IPS-18c (cell line): ENCODE data around the gene VWA7.

ENCODE experiments used
- H3K4me3 ChIP-seq: 2 replicates; pipeline ENCODE4 v1.7.0; 2013; ENCODE audit warnings: low read depth, mild to moderate bottlenecking, low read length, moderate library complexity; ENCODE audit not compliant: insufficient read depth
- H3K9me3 ChIP-seq: one replicate; pipeline ENCODE4 v1.6.1; 2013; ENCODE audit warnings: mild to moderate bottlenecking, low read length, moderate library complexity; ENCODE audit not compliant: control insufficient read depth, insufficient read depth

Gene VWA7

DNA sequence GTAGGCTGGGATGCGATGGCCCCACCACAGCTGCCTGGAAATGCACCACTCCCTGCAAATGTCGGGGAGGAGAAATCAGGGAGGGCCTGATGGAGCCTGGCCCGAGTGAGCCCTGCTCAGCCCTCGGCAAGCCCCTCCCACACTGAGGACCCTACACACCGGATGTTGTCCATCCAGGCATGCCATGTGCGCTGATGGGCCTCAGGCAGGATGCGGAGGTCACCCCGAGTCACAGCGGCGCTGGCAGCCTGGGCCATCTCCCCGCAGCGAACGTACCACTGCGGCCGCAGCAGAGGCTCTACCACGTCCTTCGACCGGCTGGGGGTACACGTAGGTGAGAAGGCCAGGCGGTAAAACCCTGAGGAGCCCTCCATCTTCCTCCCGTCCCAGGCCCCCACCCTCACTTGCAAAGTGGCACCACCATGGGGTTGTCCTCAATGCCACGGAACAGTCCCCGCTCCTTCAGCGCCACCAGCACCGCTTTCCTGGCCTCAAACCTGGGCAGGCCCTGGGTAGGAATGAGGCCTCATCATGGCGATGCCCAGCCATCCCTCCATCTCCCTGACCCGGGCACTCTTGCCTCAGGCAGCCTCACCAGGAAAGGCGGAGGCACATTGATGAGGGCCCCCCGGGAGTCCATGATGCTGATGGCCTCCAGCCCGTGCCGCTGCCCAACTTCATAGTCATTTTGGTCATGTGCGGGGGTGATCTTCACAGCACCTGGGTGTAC lies 5.2 kb upstream of the VWA7 start:
- H3K4me3 ChIP-seq = no peak overlapping the region
- no peaks in the 10 kb centered on the region for H3K9me3 ChIP-seq

DNA sequence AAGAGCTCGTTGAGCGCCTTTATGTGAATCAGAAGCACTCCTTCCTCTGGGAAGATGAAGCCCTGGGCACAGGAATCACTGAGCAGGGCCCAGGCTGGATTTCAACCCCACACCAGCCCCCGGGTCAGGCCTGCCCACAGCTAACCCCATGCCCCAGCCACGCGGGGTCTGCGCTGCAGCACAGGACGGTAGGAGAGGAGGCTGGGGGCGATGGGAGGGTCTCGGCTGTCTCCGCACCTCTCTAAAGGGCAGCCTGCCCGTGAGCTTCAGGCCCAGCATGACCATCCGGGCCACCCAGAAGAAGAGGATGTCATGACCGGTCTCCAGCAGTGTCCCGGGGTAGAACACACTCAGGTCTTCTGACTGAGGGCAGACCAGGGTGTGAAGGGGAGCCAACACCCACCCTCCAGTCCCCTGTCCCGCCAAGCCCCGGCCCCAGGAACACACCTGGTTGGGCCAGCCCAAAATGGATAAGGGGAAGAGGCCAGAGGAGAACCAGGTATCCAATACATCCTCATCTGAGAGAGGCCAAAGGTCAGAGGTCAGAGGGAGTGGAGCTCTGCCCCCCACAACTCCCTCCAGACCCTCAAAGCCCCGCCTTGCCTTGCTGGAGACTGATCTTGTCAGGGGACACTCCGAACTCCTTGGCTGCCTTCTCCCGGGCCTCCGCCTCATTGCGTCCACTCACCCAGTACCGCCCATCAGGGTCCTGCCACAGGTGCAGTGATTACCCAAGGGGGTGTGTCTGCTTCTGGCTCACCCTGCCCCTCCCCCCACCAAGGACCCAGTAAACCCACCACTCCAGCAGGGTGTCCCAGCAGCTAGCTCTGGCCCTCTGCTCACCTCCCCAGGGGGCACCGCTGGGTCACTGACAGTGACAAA lies 4.4 kb upstream of the VWA7 start:
- Histone ChIP-seq H3K9me3 (no peaks in the 10 kb centered on the region), H3K4me3 (no peak overlapping the region)

DNA sequence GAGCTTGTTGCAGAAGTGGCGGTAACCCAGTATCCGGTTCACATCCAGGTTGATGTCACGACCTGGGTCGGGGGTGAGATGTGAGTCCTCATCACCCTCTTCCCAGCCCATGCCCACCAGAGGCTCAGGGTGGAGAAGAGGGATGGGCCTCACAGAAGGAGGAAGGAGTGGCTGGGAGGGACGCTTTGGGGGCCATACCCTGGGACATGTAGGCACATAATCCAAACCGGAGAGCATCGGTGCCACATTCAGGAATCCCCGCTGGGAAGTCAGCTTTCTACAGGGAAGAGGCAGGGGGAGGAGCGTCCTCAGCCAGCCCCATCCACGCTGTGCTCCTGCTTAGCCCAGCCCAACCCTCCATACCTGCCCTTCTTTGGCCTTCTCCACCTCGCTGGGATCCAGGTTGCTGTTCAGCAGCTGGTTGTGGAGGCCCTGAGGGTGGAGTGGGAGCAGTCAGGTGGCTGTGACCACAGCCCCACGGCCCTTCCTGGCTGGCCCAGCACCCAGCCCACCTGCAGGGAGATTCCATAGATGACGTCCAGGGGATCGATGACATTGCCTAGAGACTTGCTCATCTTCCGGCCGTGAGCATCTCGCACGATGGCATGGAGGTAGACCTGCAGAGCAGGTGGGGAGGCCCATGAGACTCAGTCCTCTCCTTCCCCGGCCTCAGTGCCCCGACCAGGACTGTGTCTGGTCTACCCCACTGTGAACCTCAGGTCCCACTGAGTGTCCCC lies 3.5 kb upstream of the VWA7 start:
- no peak overlapping the region for H3K4me3 ChIP-seq
- H3K9me3 ChIP-seq = no peaks in the 10 kb centered on the region

DNA sequence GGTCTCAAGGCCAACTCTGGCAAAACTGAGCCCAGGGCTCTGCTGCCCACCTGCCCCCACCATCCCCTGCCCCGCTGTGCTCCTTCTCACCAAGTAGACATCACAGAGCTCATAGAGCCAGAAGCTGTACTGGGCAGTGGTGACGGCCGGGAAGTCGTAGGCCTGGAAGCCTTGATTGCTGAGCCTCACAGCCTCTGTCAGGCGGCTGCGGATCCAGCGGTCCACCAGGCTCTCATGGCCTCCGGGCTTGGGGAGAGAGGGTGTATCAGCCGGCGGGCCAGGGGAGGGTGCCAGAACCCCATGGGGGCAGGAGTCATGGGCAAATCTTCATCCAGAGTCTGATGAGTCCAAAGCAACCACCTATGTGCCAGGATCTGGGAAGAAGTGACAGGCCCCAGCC lies 2.8 kb upstream of the VWA7 start:
- H3K9me3 ChIP-seq = no peaks in the 10 kb centered on the region
- no peak overlapping the region for H3K4me3 ChIP-seq

DNA sequence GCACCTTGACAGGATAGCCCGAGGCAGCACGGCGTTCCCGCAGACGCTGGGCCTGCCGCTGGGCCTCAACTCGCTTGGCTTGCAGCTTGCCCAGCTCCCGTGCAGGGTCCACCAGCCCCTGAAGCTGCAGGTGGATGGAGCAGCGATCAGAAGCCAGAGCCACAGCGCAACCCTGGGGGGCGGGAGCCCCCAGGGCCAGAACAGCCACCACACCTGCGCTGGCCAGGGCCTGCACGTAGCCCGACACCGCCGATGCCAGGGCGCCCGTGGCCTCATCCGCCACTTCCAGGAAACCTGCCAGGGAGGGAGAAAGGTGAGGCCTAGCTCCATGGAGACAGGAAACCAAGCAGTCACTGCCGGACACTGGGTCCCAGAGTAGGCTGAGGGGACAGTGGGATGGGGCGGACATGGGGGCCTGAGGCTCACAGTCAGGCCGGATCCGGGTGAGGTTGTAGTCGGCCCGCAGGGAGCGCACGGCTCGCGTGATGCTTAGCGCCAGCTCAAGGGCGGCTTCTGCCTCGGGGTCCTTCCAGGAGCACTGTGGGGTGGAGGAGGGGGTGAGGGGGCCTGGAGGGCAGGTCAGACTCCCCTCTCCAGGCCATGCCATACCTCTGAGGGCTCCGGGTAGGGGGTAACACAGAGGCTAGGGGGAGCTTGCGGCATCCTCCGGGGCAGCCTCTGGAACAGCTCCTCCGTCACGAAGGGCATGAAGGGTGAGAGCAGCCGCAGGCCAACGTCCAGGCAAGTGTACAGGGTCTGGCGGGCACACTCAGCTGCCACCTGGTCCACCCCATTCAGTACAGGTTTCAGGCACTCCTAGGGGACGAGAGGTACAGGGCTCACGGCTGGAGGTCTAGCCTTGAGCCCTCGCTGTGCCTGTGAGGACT lies 2.1 kb upstream of the VWA7 start:
- no peaks in the 10 kb centered on the region for H3K9me3 ChIP-seq
- H3K4me3 ChIP-seq = no peak overlapping the region

DNA sequence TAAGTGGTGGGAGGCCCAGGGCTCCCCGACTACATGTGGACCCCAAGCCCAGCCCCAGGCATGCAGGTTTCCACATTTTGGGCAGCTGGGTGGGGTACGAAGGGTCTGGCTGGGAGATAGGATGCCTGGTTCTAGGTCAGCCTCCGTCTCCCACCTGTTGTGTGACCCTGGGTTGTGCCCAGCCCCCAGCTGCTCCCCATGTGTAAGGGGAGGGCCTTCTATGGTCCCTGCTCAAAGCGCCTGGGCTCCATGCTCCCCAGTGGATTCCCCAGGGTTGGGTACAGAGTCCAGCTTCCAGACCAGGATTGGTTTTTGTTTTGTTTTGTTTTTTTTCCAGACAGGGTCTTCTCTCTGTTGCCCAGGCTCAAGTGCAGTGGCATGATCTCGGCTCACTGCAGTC lies 1.1 kb upstream of the VWA7 start:
- Histone ChIP-seq H3K9me3 (no peaks in the 10 kb centered on the region), H3K4me3 (no peak overlapping the region)

DNA sequence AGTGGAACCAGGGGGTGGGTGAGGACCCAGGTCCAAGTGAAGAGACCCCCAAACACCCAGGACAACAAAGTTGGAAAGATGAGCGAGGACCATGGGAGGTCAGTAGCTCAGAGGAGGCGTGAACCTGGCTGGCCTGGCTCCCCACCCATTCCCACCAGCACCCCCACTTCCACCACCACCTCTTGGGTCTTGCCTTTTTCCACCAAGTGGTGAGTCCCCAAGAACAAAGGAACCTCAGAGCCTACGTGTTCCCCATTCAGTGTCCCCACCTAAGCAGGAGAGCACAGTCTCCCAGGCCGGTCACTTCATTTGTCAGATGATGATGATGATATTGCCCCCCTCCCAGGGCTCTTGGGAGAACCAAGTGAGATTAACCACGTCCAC lies 531 bp upstream of the VWA7 start:
- H3K4me3 ChIP-seq = no peak overlapping the region

DNA sequence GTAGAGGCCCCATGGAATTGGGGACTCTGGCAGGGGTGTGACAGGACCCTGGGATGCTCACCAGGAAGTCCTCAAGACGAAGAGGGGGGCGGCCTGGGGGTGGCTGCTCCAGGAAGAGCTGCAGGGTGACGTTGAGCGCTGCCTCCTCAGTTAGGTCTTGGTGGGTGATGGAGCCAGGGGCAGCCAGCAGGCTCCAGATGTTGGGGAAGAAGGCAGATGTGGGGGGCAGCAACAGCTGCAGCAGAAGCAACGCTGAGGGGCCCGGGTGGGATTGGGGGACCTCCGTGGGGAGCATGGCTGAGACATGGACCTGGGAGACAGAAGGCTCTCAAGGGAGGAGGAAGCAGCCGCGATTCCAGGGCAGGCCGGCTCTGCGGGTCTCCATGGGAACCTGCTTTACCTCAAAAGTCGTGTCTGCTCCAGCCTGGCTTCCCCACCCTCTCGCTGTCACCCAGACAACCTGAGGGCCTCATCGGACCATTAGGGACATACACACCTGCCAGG lies 591 bp downstream of the VWA7 start:
- H3K4me3 ChIP-seq = no peak overlapping the region

More for the DNA sequence above, 531 bp upstream of the VWA7 start:
- no peaks in the 10 kb centered on the region for H3K9me3 ChIP-seq

DNA sequence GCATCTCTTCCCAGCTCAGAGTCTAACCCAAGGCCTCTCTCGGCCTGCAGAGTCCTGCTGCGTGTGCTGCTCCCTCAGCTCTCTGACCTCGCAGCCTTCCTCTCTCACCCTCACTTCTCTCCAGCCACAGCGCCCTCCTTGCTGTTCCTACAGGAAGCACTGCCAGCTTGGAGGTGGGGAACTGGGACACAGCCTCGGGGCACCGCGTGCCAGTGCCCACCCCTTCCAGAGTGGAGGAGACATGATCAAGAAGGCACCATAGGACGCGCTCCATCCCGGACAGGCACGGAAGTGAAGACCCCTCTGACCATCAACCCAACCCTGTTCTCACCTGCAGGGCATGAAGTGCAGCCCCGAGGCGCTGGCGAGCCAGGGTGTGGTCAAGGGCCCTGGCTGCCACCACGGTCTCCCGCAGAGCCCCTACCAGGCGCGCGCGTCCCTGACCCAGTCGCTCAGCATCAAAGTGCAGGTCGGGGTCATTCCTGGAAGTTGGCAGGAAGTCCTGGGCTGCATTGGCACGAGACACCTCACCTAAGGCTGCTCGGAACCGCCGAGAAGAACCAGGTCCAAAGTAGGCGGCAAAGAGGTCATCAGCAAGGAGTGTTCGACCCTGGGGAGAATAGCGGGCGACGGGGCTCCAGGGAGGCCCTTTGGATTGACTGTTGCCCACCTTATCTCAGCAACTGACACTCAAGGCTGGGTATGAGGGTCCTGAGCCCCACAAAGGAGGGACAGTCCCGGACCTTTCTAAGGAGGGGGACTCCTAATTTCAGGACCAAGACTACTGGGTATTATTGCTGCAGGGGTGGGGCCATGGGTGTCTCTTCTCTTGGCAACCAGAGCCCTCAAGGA lies 1.3 kb downstream of the VWA7 start:
- Histone ChIP-seq H3K4me3 (no peak overlapping the region), H3K9me3 (no peaks in the 10 kb centered on the region)

More for the DNA sequence above, 591 bp downstream of the VWA7 start:
- no peaks in the 10 kb centered on the region for H3K9me3 ChIP-seq

DNA sequence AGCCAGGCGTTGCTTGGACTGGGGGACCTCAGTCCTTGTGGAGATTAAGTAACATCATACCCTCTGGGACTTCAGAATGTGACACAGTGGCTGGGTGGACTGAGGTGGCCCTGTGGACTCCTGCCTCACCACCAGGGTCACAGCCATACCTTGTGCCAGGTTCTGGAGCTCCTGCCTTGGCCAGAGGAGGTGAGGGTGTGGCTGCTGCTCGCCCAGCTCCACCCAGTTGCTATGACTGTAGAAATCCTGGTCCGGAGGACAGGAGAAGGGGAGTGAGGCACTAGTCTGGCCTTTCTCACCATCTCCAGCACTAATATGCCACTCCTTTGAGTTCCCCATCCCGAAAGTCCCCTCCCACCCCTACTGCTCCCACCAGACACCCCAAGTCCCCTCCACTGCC lies 1.9 kb downstream of the VWA7 start:
- Histone ChIP-seq H3K9me3 (no peaks in the 10 kb centered on the region), H3K4me3 (no peak overlapping the region)

DNA sequence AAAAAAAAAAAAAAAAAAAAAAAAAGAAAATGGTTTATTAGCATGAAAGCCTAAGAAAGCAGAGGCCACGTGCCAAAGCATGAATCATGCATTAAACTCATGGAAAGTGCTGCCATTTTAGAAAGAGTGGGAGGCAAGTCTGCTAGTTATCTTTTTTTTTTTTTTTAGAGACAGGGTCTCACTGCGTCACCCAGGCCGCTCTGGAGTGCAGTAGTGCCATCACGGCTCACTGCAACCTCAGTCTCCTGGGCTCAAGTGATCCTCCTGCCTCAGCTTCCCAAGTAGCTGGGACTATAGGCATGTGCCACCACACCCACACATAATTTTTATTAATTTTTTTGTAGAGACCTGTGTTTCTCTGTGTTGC lies 5.2 kb downstream of the VWA7 start:
- H3K4me3 ChIP-seq = no peak overlapping the region
- H3K9me3 ChIP-seq = no peaks in the 10 kb centered on the region

DNA sequence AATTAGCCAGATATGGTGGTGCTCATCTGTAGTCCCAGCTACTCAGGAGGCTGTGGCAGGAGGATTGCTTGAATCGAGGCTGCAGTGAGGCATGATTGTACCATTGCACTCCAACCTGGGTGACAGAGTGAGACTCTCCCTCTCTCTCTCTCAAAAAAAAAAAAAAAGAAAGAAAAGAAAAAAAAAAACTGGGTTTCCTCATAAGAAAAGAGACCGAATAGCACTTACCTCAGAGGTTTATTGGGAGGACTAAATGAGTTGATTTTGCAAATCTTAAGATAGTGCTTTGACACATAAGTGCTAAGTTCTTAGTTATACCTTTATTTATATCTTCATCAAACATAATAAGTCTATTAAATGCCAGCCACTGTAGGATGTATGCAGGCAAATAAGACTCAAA lies 6.3 kb downstream of the VWA7 start:
- no peaks in the 10 kb centered on the region for H3K9me3 ChIP-seq
- no peak overlapping the region for H3K4me3 ChIP-seq

DNA sequence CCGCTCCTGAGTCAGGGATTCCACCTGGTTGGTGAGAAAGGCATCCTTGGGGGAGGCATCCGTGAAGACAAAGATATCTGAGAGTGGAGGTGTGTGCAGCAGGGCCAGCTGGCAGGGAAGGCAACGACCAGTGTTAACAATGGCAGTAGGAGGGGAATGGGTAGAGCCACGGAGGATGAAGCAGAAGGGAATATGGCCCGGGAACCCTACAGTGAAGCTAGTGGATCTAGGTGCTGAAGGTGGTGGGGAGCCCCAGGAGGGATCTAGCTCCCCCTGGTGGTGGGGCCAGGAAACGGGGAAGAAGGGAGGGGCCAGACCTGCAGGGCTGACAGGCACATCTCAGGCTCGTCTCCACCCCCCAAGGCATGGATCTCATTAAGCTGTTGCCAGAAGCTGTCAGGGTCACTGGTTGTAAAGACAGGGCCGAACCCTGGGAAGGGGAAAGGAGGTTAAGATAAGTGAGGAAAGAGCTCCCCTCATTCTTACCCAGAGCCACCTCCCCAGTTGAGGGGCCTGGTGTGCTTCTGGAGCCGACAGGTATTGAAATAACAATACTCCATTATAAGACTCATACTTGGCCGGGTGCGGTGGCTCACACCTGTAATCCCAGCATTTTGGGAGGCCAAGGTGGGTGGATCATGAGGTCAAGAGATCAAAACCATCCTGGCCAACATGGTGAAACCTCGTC lies 7.3 kb downstream of the VWA7 start:
- H3K4me3 ChIP-seq = no peak overlapping the region
- H3K9me3 ChIP-seq = no peaks in the 10 kb centered on the region

DNA sequence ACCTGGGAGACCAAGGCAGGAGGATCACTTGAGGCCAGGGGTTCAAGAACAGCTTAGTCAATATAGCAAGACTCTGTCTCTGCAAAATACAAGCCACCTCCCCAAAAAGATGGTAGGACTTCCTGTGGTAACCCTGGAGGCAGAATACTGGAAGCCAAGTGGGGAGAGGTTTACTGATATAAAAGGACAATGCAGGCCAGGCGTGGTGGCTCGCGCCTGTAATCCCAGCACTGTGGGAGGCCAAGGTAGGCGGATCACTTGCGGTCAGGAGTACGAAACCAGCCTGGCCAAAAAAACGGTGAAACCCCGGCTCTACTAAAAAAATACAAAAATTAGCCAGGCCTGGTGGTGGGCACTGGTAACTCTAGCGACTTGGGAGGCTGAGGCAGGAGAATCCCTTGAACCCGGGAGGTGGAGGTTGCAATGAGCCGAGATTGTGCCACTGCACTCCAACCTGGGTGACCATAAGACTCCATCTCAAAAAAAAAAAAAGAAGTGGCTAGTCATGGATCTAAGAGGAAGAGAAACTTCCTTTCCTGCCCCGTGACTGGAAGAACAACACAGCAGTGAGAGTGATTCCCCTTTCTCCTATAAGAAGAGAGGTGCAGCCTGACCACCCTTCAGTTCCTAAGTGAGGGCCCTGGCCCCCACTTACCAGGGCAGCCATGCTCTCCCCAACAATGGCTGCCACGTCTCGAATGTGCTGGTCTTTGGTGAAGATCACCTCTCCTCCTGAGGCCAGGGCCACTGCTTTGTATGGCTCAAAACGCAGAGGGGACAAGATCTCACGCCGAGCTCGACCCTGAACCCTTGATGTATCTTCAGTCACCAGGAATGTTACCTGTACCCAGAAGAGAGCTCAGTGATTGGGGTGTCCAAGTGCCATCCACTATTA lies 8.5 kb downstream of the VWA7 start:
- H3K9me3 ChIP-seq = no peaks in the 10 kb centered on the region
- no peak overlapping the region for H3K4me3 ChIP-seq
